Activated gamma-delta T cell (primary cell): ENCODE data around the gene NUP214.
A peak's percentile ranks its signal among the peaks of the same experiment; 100 is the strongest.
"Not testable (repeated sequence)": the region's sequence is repeated elsewhere in the genome, so short reads cannot be mapped to it uniquely, and the experiment has no call there.

ENCODE experiments used
- DNase-seq: peaks from one replicate; lab custom pipeline; 2025; lab: John Stamatoyannopoulos, UW

NUP214 gene

GRCh38 chr9:131259916-131260597, 134.7 kb downstream of the NUP214 start:
- no peak for DNase-seq

- DNase-seq = no peak
Observed at GRCh38 chr9:131260751-131261452, 135.5 kb downstream of the NUP214 start.

- DNase-seq = no peak
Observed at GRCh38 chr9:131262327-131263032, 137.1 kb downstream of the NUP214 start.

- not testable (repeated sequence) for DNase-seq
Observed at GRCh38 chr9:131263033-131263343, 137.6 kb downstream of the NUP214 start.

- no peak for DNase-seq
Observed at GRCh38 chr9:131263701-131264100, 138.3 kb downstream of the NUP214 start.

- no peak for DNase-seq
Observed at GRCh38 chr9:131264231-131264630, 138.8 kb downstream of the NUP214 start.

- DNase-seq = no peak
Observed at GRCh38 chr9:131266266-131267229, 141.2 kb downstream of the NUP214 start.

GRCh38 chr9:131270171-131271015, 145.0 kb downstream of the NUP214 start:
- DNase-seq = no peak

- DNase-seq = not testable (repeated sequence)
Observed at GRCh38 chr9:131271016-131271273, 145.6 kb downstream of the NUP214 start.

- no peak for DNase-seq
Observed at GRCh38 chr9:131271506-131271931, 146.1 kb downstream of the NUP214 start.

- no peak for DNase-seq
Observed at GRCh38 chr9:131272212-131272611, 146.8 kb downstream of the NUP214 start.

- DNase-seq = no peak
Observed at GRCh38 chr9:131273146-131273855, 147.9 kb downstream of the NUP214 start.

- DNase-seq = no peak
Observed at GRCh38 chr9:131273856-131274673, 148.7 kb downstream of the NUP214 start.

GRCh38 chr9:131274674-131275331, 149.4 kb downstream of the NUP214 start:
- DNase-seq = no peak

- DNase-seq = no peak
Observed at GRCh38 chr9:131275332-131276093, 150.1 kb downstream of the NUP214 start.

GRCh38 chr9:131276094-131276888, 150.9 kb downstream of the NUP214 start, which contains the start of gene FAM78A:
Gene FAM78A (minus strand): TSS chr9:131276510. CDS start chr9:131276179, 331 bp downstream.
- DNase-seq = peak; percentile 36

- DNase-seq = peak; percentile 44
Observed at GRCh38 chr9:131276891-131277286, 151.5 kb downstream of the NUP214 start.
